K562 (cell line): Measurements from ENCODE around the gene UBFD1. TPM values are rescaled to one million over a fixed set of nuclear protein-coding genes. Genes with fewer than 3 reads are reported as not detected.

Experiments used
- BMI1 ChIP-seq: fragments of 150-350 bp; IDR thresholded peaks from 2 replicates; pipeline ENCODE4 v1.6.1; 2014; ENCODE audit warnings: low read length
- CBFA2T3 ChIP-seq: fragments of 450-650 bp; IDR thresholded peaks from 2 replicates; pipeline ENCODE4 v1.6.1; 2017
- CBX1 ChIP-seq: sonication (generic); IDR thresholded peaks from 2 replicates; pipeline ENCODE4 v1.6.1; 2016; ENCODE audit warnings: antibody characterized with exemption, low read depth, mild to moderate bottlenecking
- CREBBP ChIP-seq: IDR thresholded peaks from one replicate; pipeline ENCODE4 v1.6.1; 2012; ENCODE audit warnings: low read depth, mild to moderate bottlenecking, control low read depth, inconsistent platforms, low read length
- DDX20 ChIP-seq: fragments of 450-650 bp; IDR thresholded peaks from 2 replicates; pipeline ENCODE4 v1.6.1; 2016; ENCODE audit warnings: missing genetic modification characterization, low read depth, mild to moderate bottlenecking, missing compliant biosample characterization, moderate library complexity
- DIDO1 ChIP-seq: fragments of 450-650 bp; IDR thresholded peaks from 2 replicates; pipeline ENCODE4 v1.6.1; 2016; ENCODE audit warnings: low read depth, missing biosample characterization, missing genetic modification characterization
- EGR1 ChIP-seq: fragments of 450-650 bp; conservative IDR thresholded peaks from 2 replicates; pipeline ENCODE4 v1.6.1; 2017; ENCODE audit warnings: mild to moderate bottlenecking
- ERF ChIP-seq: fragments of 450-650 bp; formaldehyde crosslinking; IDR thresholded peaks from 2 replicates; pipeline ENCODE4 v1.4.0; 2020; ENCODE audit warnings: mild to moderate bottlenecking, mixed read lengths
- ETV5 ChIP-seq: sonication (generic); formaldehyde crosslinking; IDR thresholded peaks from 2 replicates; pipeline ENCODE4 v1.4.0; 2020; ENCODE audit warnings: low read depth, mild to moderate bottlenecking, missing genetic modification reagents
- GABPB1 ChIP-seq: sonication (generic); formaldehyde crosslinking; IDR thresholded peaks from 2 replicates; pipeline ENCODE4 v1.8.0; 2022; ENCODE audit warnings: mild to moderate bottlenecking, missing genetic modification reagents
- HNRNPL ChIP-seq: fragments of 200-400 bp; formaldehyde crosslinking; IDR thresholded peaks from 2 replicates; pipeline ENCODE4 v1.6.1; 2017; ENCODE audit warnings: low read depth, mild to moderate bottlenecking, low read length
- KDM4B ChIP-seq, 2 experiments: fragments of 450-650 bp in 1 of 2; sonication (generic) in 1 of 2; IDR thresholded peaks; 2 replicates each; pipeline ENCODE4 v1.6.1; 2016 to 2017; ENCODE audit warnings: borderline replicate concordance in 2 of 2, antibody characterized with exemption in 1 of 2, low read depth in 1 of 2, mild to moderate bottlenecking in 1 of 2
- MXD1 ChIP-seq: fragments of 250-450 bp; sonication (Bioruptor Pico); IDR thresholded peaks from 2 replicates; pipeline ENCODE4 v1.8.0; 2021; ENCODE audit warnings: borderline replicate concordance, mild to moderate bottlenecking, moderate library complexity; ENCODE audit not compliant: poor library complexity, severe bottlenecking
- NBN ChIP-seq: fragments of 450-650 bp; IDR thresholded peaks from 2 replicates; pipeline ENCODE4 v1.6.1; 2016; ENCODE audit warnings: low read depth, mild to moderate bottlenecking
- NONO ChIP-seq, 2 experiments: fragments of 200-400 bp in 1 of 2; fragments of 450-650 bp in 1 of 2; formaldehyde crosslinking in 1 of 2; IDR thresholded peaks; 2 replicates each; pipeline ENCODE4 v1.6.1; 2017; ENCODE audit warnings: low read depth in 2 of 2, mild to moderate bottlenecking in 2 of 2, moderate library complexity in 2 of 2, low read length in 1 of 2
- PHTF2 ChIP-seq: fragments of 250-450 bp; sonication (Bioruptor Pico); IDR thresholded peaks from 2 replicates; pipeline ENCODE4 v1.5.0; 2021; ENCODE audit warnings: mild to moderate bottlenecking
- POLR2A ChIP-seq: fragments of 450-650 bp; conservative IDR thresholded peaks from 2 replicates; pipeline ENCODE4 v1.6.1; 2016
- RAD21 ChIP-seq, 2 experiments: fragments of 250-450 bp in 1 of 2; fragments of 450-650 bp in 1 of 2; sonication (Bioruptor Pico) in 1 of 2; formaldehyde crosslinking in 1 of 2; IDR thresholded peaks in 1 of 2; conservative IDR thresholded peaks in 1 of 2; 2 replicates each; pipeline versions ENCODE4 v1.4.0 to v1.8.0; 2020 to 2022; ENCODE audit warnings: mild to moderate bottlenecking in 2 of 2, moderate library complexity in 1 of 2
- SMAD3 ChIP-seq: fragments of 450-650 bp; formaldehyde crosslinking; conservative IDR thresholded peaks from 2 replicates; pipeline ENCODE4 v1.4.0; 2020; ENCODE audit warnings: mild to moderate bottlenecking
- STAG1 ChIP-seq: sonication (generic); formaldehyde crosslinking; IDR thresholded peaks from 2 replicates; pipeline ENCODE4 v1.5.0; 2020; ENCODE audit warnings: missing genetic modification reagents, borderline replicate concordance
- THAP7 ChIP-seq: fragments of 250-450 bp; sonication (Bioruptor Pico); IDR thresholded peaks from 2 replicates; pipeline ENCODE4 v1.5.0; 2021
- U2AF1 ChIP-seq: fragments of 200-400 bp; formaldehyde crosslinking; optimal IDR thresholded peaks from 2 replicates; pipeline ENCODE3; 2017; ENCODE audit warnings: mild to moderate bottlenecking, low read depth, low read length, moderate library complexity
- ZNF24 ChIP-seq: fragments of 450-650 bp; IDR thresholded peaks from 2 replicates; pipeline ENCODE4 v1.6.1; 2016
- ZNF668 ChIP-seq: fragments of 250-450 bp; sonication (Bioruptor Pico); IDR thresholded peaks from 2 replicates; pipeline ENCODE4 v1.8.0; 2022; ENCODE audit warnings: mild to moderate bottlenecking, inconsistent platforms
- ZZZ3 ChIP-seq: fragments of 450-650 bp; IDR thresholded peaks from 2 replicates; pipeline ENCODE4 v1.6.1; 2016; ENCODE audit warnings: antibody characterized with exemption, mild to moderate bottlenecking, moderate library complexity
- polyA plus RNA-seq, 8 experiments: library from polyadenylated mRNA; depleted of rRNA in 4 of 8; stranded (reverse) in 5 of 8; unstranded in 3 of 8; fragments of >200 nt; fragmentation: Nextera tagmentation in 2 of 8; fragmentation: Illumina TruSeq in 1 of 8; extraction: Ambion mirVana in 2 of 8; extraction: Trizol in 1 of 8; gene quantifications; 2 replicates each; pipeline versions ENCODE4 v1.2.1 to v1.2.3, GENCODE V29; 2011 to 2014; ENCODE audit warnings: inconsistent platforms in 1 of 8, missing spikeins in 1 of 8
- total RNA-seq, 7 experiments: library from RNA; depleted of rRNA in 6 of 7; stranded (reverse); fragments of >200 nt in 6 of 7; fragmentation: Illumina TruSeq in 2 of 7; extraction: Trizol in 2 of 7; gene quantifications; 2 replicates each; pipeline versions ENCODE4 v1.2.1 to v1.2.3, GENCODE V29; 2011 to 2021; ENCODE audit warnings: low replicate concordance in 1 of 7
- TF ChIP-seq, protein P1 (sequence below): sonication (generic); formaldehyde crosslinking; IDR thresholded peaks from 2 replicates; pipeline ENCODE4 v1.9.0; 2022; ENCODE audit warnings: mild to moderate bottlenecking, missing genetic modification reagents
- TF ChIP-seq, protein P2 (sequence below): conservative IDR thresholded peaks from 2 replicates; pipeline ENCODE4 v1.6.1; 2011; ENCODE audit warnings: low read depth, mild to moderate bottlenecking, low read length; ENCODE audit not compliant: control insufficient read depth

The UBFD1 gene
- total and polyA plus RNA-seq, 9 of the 15 experiments (the other 6 are each of a cell fraction or from before 2014, with no cell fraction given): 10.7 to 66.2 (median 34.0) TPM

DNA sequence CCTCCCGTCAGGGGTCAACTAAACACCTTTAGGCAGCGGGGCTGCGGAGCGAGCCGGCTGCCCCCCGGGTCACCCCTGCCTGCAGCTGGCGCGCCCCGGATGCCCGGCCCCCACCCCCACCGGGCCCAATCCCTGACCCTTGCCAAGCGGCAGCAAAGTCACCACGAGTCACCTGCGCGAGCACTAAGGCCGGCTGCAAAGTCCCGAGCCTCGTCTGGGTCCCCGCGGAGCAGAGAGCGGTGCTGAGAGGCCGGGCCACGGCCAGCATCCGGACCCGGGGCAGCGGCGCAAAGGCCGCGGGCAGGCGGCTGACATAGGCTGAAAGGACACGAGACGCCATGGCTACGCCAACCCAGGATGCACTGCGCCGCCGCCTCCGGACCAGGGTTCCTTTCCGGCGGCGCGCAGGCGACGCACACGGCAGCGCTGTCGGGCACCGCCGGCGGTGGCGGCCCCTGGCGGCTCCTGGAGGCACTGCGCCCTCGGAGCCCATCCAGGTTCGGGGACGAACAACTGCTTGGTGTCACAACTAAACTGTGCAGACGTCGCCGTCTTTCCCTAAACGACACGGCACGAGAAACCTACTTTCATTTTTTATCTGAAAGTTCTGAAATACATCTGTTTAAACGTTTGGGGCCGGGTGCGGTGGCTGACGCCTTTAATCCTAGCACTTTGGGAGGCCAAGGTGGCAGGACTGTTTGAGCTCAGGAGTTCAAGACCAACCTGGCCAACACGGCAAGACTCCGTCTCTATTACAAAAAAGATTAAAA is 38.6 kb downstream of the UBFD1 start, which contains the start of gene NDUFAB1 (continued):
- TF ChIP-seq, protein P1, sequence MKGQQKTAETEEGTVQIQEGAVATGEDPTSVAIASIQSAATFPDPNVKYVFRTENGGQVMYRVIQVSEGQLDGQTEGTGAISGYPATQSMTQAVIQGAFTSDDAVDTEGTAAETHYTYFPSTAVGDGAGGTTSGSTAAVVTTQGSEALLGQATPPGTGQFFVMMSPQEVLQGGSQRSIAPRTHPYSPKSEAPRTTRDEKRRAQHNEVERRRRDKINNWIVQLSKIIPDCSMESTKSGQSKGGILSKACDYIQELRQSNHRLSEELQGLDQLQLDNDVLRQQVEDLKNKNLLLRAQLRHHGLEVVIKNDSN: peak; percentile 13; the same call in 1 of the 2 replicates
- TF ChIP-seq NBN (peak; percentile 73; the same call in 1 of the 2 replicates), ZZZ3 (no peak), EGR1 (peak; percentile 73), STAG1 (CRISPR knock-in tag) (no peak), DIDO1 (tag) (0 out of 2 replicates have a peak, but pooled peaks have one; percentile 20), RAD21 (CRISPR knock-in tag; conservative IDR thresholded peaks at IDR 0.05 in 1 of 2, IDR thresholded peaks at IDR 0.05 in 1 of 2) (peak; percentile 22 to 43; a peak in 2 of 4 replicates), ERF (CRISPR knock-in tag) (no peak), ZNF24 (peak; percentile 69), KDM4B (IDR thresholded peaks at IDR 0.05; ENCODE audit: borderline replicate concordance in 2 of 2, low read depth in 1 of 2) (peak in 1 of 2 experiments; percentile 73; a peak in 1 of 4 replicates), U2AF1 (peak; percentile 77), CREBBP (no peak), HNRNPL (0 out of 2 replicates have a peak, but pooled peaks have one; percentile 43), GABPB1 (CRISPR knock-in tag) (peak; percentile 82), SMAD3 (no peak), THAP7 (CRISPR knock-in tag) (no peak), CBX1 (peak; percentile 76), NONO (IDR thresholded peaks at IDR 0.05; ENCODE audit: low read depth in 2 of 2, low read length in 1 of 2) (peak in 1 of 2 experiments; percentile 76; a peak in 1 of 4 replicates), CBFA2T3 (0 out of 2 replicates have a peak, but pooled peaks have one; percentile 7), MXD1 (no peak), ETV5 (CRISPR knock-in tag) (peak; percentile 75; the same call in 1 of the 2 replicates), ZNF668 (CRISPR knock-in tag) (no peak), DDX20 (tag) (no peak), PHTF2 (CRISPR knock-in tag) (no peak), POLR2A (peak; percentile 82), BMI1 (no peak)
- TF ChIP-seq, protein P2, sequence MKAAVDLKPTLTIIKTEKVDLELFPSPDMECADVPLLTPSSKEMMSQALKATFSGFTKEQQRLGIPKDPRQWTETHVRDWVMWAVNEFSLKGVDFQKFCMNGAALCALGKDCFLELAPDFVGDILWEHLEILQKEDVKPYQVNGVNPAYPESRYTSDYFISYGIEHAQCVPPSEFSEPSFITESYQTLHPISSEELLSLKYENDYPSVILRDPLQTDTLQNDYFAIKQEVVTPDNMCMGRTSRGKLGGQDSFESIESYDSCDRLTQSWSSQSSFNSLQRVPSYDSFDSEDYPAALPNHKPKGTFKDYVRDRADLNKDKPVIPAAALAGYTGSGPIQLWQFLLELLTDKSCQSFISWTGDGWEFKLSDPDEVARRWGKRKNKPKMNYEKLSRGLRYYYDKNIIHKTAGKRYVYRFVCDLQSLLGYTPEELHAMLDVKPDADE: peak; percentile 74
